Neural progenitor cell (in vitro differentiated cells): ENCODE measurements around the gene HAS3.

ENCODE experiments used
- CTCF ChIP-seq: fragments of 200-600 bp; sonication (generic); IDR thresholded peaks from 2 replicates; pipeline ENCODE4 v1.5.1; 2017; ENCODE audit warnings: antibody characterized with exemption, mild to moderate bottlenecking
- EZH2 ChIP-seq: fragments of 200-600 bp; sonication (generic); IDR thresholded peaks from 2 replicates; pipeline ENCODE4 v1.6.1; 2017; ENCODE audit warnings: antibody characterized with exemption, mild to moderate bottlenecking, moderate library complexity
- EZH2phosphoT487 ChIP-seq: fragments of 200-600 bp; sonication (generic); IDR thresholded peaks from 2 replicates; pipeline ENCODE4 v1.6.1; 2017; ENCODE audit warnings: antibody characterized with exemption

DNA sequence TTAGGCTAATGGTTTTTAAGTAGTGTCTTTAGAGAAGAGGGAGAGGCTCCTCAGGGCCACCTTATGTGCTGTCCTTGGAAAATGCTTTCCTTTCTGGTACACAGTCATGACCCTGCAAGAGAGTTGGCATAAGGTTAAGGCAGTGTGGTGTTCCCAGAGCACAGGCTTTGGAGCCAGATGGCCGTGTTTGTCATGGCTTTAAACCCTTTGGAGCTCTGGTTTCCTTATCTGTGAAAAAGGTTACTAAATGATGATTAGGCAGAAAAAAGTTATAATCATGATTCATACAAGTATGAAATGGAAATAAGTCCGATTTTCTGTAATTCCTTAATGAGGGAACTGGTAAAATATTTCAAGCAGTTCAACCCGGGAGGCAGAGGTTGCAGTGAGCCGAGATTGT lies 40.2 kb downstream of the HAS3 start:
- TF ChIP-seq EZH2phosphoT487 (no peak), EZH2 (no peak), CTCF (no peak)
